Calu3 (cell line): ENCODE measurements around the gene NBEA. TPM values are rescaled to one million over a fixed set of nuclear protein-coding genes. Genes with fewer than 3 reads are reported as not detected.

Source experiments
- BruUV-seq: library from RNA; stranded (reverse); fragments of 400-500 nt; replicated peaks from 2 replicates; lab custom pipeline; 2021; lab: Mats Ljungman, UMichigan
- CTCF ChIA-PET: fragments of 300-600 bp; sonication (Branson Sonifier 250); formaldehyde crosslinking; loops from one replicate; lab custom pipeline; 2022; ENCODE audit warnings: antibody characterized with exemption; lab: Charles Lee
- DNase-seq: peaks from one replicate; pipeline ENCODE4 v3.0.0; 2022
- H3K27ac Mint-ChIP-seq: one replicate; pipeline ENCODE4 v1.8.0; 2022; ENCODE audit warnings: mixed read lengths; ENCODE audit not compliant: unreplicated experiment
- H3K27me3 Mint-ChIP-seq: one replicate; pipeline ENCODE4 v1.8.0; 2022; ENCODE audit warnings: mixed read lengths; ENCODE audit not compliant: unreplicated experiment
- H3K36me3 Mint-ChIP-seq: one replicate; pipeline ENCODE4 v1.8.0; 2022; ENCODE audit warnings: mild to moderate bottlenecking, moderate library complexity, mixed read lengths; ENCODE audit not compliant: insufficient read depth, unreplicated experiment
- H3K4me1 Mint-ChIP-seq: one replicate; pipeline ENCODE4 v1.8.0; 2022; ENCODE audit warnings: mild to moderate bottlenecking, low read depth, mixed read lengths; ENCODE audit not compliant: unreplicated experiment
- H3K4me3 Mint-ChIP-seq: one replicate; pipeline ENCODE4 v1.8.0; 2022; ENCODE audit warnings: mild to moderate bottlenecking, low read depth, moderate library complexity, mixed read lengths; ENCODE audit not compliant: unreplicated experiment
- H3K9me3 Mint-ChIP-seq: one replicate; pipeline ENCODE4 v1.8.0; 2022; ENCODE audit warnings: low read depth, mixed read lengths; ENCODE audit not compliant: unreplicated experiment
- intact Hi-C: fragments of 100-400 bp; cut with micrococcal nuclease; formaldehyde crosslinking; loops from one replicate; pipeline ENCODE4 v1.10.0; 2022; ENCODE audit not compliant: unreplicated experiment
- total RNA-seq: library from RNA; stranded (reverse); gene quantifications from 2 replicates; pipeline ENCODE4 v1.2.3, GENCODE V29; 2022
- TF ChIP-seq, protein P1 (sequence below): fragments of 200-600 bp; IDR thresholded peaks from one replicate; pipeline ENCODE4 v1.8.0; 2022; ENCODE audit warnings: antibody characterized with exemption; ENCODE audit not compliant: unreplicated experiment

Gene NBEA
- total RNA-seq, 1 experiment from 2014 or later = 18.0 TPM

- H3K9me3 Mint-ChIP-seq = no peaks in the 10 kb centered on the region
- H3K27me3 Mint-ChIP-seq = no peaks in the 10 kb centered on the region
- H3K4me1 Mint-ChIP-seq = no peaks in the 10 kb centered on the region
- DNase-seq = peak; percentile 9
- no peak overlapping the region for H3K4me3 Mint-ChIP-seq
- CTCF ChIA-PET = no interaction called here
- no TSS peak for BruUV-seq
- H3K27ac Mint-ChIP-seq = no peak overlapping the region
- H3K36me3 Mint-ChIP-seq = no peaks in the 10 kb centered on the region
- intact Hi-C loops = loop anchor here (1.0 to 10.0 kb wide), 3 partner anchors 86 to 154 kb away; no protein-coding TSS in a partner anchor
- TF ChIP-seq, protein P1, sequence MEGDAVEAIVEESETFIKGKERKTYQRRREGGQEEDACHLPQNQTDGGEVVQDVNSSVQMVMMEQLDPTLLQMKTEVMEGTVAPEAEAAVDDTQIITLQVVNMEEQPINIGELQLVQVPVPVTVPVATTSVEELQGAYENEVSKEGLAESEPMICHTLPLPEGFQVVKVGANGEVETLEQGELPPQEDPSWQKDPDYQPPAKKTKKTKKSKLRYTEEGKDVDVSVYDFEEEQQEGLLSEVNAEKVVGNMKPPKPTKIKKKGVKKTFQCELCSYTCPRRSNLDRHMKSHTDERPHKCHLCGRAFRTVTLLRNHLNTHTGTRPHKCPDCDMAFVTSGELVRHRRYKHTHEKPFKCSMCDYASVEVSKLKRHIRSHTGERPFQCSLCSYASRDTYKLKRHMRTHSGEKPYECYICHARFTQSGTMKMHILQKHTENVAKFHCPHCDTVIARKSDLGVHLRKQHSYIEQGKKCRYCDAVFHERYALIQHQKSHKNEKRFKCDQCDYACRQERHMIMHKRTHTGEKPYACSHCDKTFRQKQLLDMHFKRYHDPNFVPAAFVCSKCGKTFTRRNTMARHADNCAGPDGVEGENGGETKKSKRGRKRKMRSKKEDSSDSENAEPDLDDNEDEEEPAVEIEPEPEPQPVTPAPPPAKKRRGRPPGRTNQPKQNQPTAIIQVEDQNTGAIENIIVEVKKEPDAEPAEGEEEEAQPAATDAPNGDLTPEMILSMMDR = peak; percentile 40
Measured at GRCh38 chr13:35630551-35631275, 688.6 kb downstream of the NBEA start.

- CTCF ChIA-PET = interaction anchor here (0.6 kb wide), 1 partner anchor 305 kb away, joined by 3 read pairs; no protein-coding TSS in a partner anchor
- no peaks in the 10 kb centered on the region for H3K36me3 Mint-ChIP-seq
- TF ChIP-seq, protein P1 = no peak
- no peaks in the 10 kb centered on the region for H3K9me3 Mint-ChIP-seq
- no peak overlapping the region for H3K4me3 Mint-ChIP-seq
- intact Hi-C loops = loop anchor here (1.0 to 10.0 kb wide), 3 partner anchors 85 to 153 kb away; no protein-coding TSS in a partner anchor
- no peak overlapping the region for H3K27ac Mint-ChIP-seq
- BruUV-seq = no TSS peak
- H3K4me1 Mint-ChIP-seq = no peaks in the 10 kb centered on the region
- DNase-seq = no peak
- H3K27me3 Mint-ChIP-seq = no peaks in the 10 kb centered on the region
Measured at GRCh38 chr13:35631666-35632065, 689.6 kb downstream of the NBEA start.

- TF ChIP-seq, protein P1 = no peak
- H3K27me3 Mint-ChIP-seq = no peaks in the 10 kb centered on the region
- no TSS peak for BruUV-seq
- H3K4me1 Mint-ChIP-seq = no peaks in the 10 kb centered on the region
- CTCF ChIA-PET = no interaction called here
- H3K4me3 Mint-ChIP-seq = no peak overlapping the region
- intact Hi-C loops = no loop called here
- no peaks in the 10 kb centered on the region for H3K36me3 Mint-ChIP-seq
- H3K27ac Mint-ChIP-seq = no peak overlapping the region
- no peaks in the 10 kb centered on the region for H3K9me3 Mint-ChIP-seq
- DNase-seq = no peak
Measured at GRCh38 chr13:35643625-35644024, 701.6 kb downstream of the NBEA start.

GRCh38 chr13:35646056-35646774 lies 704.1 kb downstream of the NBEA start:
- TF ChIP-seq, protein P1 = no peak
- Mint-ChIP-seq H3K27ac (no peak overlapping the region), H3K36me3 (no peaks in the 10 kb centered on the region), H3K9me3 (no peaks in the 10 kb centered on the region), H3K27me3 (no peaks in the 10 kb centered on the region), H3K4me3 (no peak overlapping the region), H3K4me1 (no peaks in the 10 kb centered on the region)
- CTCF ChIA-PET = no interaction called here
- BruUV-seq = no TSS peak
- DNase-seq = no peak
- intact Hi-C loops = no loop called here
